Breast epithelium (tissue), 3 donors: ENCODE results near the gene RSPH4A.

ENCODE experiments used
- POLR2A ChIP-seq: fragments of 450-650 bp; IDR thresholded peaks from one replicate; pipeline ENCODE4 v1.6.1; 2016; ENCODE audit warnings: antibody characterized with exemption, mild to moderate bottlenecking, moderate library complexity
- TF ChIP-seq, protein P1 (sequence below), 3 donors: fragments of 450-650 bp; IDR thresholded peaks; one replicate each; pipeline ENCODE4 v1.5.1; 2016 to 2017; ENCODE audit warnings: antibody characterized with exemption in 3 of 3, mild to moderate bottlenecking in 3 of 3, moderate library complexity in 3 of 3

DNA sequence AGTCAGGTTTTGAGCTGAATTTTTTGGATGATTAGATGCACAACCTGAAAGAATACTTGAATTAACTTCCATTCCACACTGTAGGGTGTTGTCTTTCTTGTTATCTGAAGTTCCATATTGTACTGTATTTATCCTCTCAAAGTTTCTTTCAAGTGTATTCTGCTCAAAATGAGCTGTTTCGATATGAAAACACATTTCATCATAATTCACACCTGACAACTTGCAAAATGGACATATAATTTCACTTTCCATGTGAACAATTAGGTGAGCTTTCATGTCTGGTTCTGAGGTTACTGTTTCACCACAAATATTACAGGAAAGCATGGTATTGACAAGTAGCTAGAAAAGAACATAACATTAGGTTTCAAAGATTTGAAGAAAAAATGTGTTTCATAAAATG lies 50.6 kb downstream of the RSPH4A start:
- TF ChIP-seq, protein P1, sequence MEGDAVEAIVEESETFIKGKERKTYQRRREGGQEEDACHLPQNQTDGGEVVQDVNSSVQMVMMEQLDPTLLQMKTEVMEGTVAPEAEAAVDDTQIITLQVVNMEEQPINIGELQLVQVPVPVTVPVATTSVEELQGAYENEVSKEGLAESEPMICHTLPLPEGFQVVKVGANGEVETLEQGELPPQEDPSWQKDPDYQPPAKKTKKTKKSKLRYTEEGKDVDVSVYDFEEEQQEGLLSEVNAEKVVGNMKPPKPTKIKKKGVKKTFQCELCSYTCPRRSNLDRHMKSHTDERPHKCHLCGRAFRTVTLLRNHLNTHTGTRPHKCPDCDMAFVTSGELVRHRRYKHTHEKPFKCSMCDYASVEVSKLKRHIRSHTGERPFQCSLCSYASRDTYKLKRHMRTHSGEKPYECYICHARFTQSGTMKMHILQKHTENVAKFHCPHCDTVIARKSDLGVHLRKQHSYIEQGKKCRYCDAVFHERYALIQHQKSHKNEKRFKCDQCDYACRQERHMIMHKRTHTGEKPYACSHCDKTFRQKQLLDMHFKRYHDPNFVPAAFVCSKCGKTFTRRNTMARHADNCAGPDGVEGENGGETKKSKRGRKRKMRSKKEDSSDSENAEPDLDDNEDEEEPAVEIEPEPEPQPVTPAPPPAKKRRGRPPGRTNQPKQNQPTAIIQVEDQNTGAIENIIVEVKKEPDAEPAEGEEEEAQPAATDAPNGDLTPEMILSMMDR (IDR thresholded peaks at IDR 0.05) = no peak
- no peak for TF ChIP-seq POLR2A
